K562 (cell line): ENCODE measurements around the gene BCL7B. TPM values are rescaled to one million over a fixed set of nuclear protein-coding genes. Genes with fewer than 3 reads are reported as not detected.

Source experiments
- AFF4 ChIP-seq: sonication (generic); formaldehyde crosslinking; IDR thresholded peaks from 2 replicates; pipeline ENCODE4 v1.8.0; 2023; ENCODE audit warnings: mild to moderate bottlenecking, missing genetic modification reagents
- ARHGAP35 ChIP-seq: fragments of 450-650 bp; IDR thresholded peaks from 2 replicates; pipeline ENCODE4 v1.6.1; 2018; ENCODE audit not compliant: partially characterized antibody
- ATF7 ChIP-seq: fragments of 450-650 bp; IDR thresholded peaks from 2 replicates; pipeline ENCODE4 v1.7.1; 2014; ENCODE audit warnings: mild to moderate bottlenecking, moderate library complexity
- CHCHD3 ChIP-seq: fragments of 250-450 bp; sonication (Bioruptor Pico); IDR thresholded peaks from 2 replicates; pipeline ENCODE4 v2.1.2; 2022; ENCODE audit warnings: mild to moderate bottlenecking
- CTCF ChIP-seq, 3 experiments: IDR thresholded peaks in 2 of 3; conservative IDR thresholded peaks in 1 of 3; 2 replicates each; pipeline ENCODE4 v1.5.1; 2011 to 2012; ENCODE audit warnings: low read length in 3 of 3, mild to moderate bottlenecking in 3 of 3, control low read depth in 2 of 3, improper control_type of control experiment in 1 of 3, inconsistent platforms in 1 of 3, low read depth in 1 of 3, mixed read lengths in 1 of 3, moderate library complexity in 1 of 3; ENCODE audit not compliant: insufficient read depth in 2 of 3
- DPF2 ChIP-seq: fragments of 450-650 bp; IDR thresholded peaks from 2 replicates; pipeline ENCODE4 v1.6.1; 2016
- EHMT2 ChIP-seq: fragments of 450-650 bp; IDR thresholded peaks from 2 replicates; pipeline ENCODE4 v1.6.1; 2018; ENCODE audit warnings: antibody characterized with exemption
- ELF4 ChIP-seq: fragments of 450-650 bp; formaldehyde crosslinking; IDR thresholded peaks from 2 replicates; pipeline ENCODE4 v1.4.0; 2022; ENCODE audit warnings: missing genetic modification characterization
- FUS ChIP-seq: fragments of 200-400 bp; formaldehyde crosslinking; optimal IDR thresholded peaks from 2 replicates; pipeline ENCODE3; 2017; ENCODE audit warnings: low read depth, low read length
- GTF2A2 ChIP-seq: IDR thresholded peaks from 2 replicates; pipeline ENCODE4 v1.6.1; 2016; ENCODE audit warnings: mild to moderate bottlenecking, missing genetic modification characterization, missing compliant biosample characterization
- HDAC1 ChIP-seq, 2 experiments: fragments of 450-650 bp; IDR thresholded peaks; 2 replicates each; pipeline ENCODE4 v1.6.1; 2016 to 2017; ENCODE audit warnings: inconsistent platforms in 1 of 2, mild to moderate bottlenecking in 1 of 2, moderate library complexity in 1 of 2
- HDGF ChIP-seq: fragments of 450-650 bp; IDR thresholded peaks from 2 replicates; pipeline ENCODE4 v1.6.1; 2016
- MAFF ChIP-seq: IDR thresholded peaks from 2 replicates; pipeline ENCODE4 v1.6.1; 2012; ENCODE audit warnings: low read length, improper control_type of control experiment
- RBM17 ChIP-seq: fragments of 200-400 bp; formaldehyde crosslinking; IDR thresholded peaks from 2 replicates; pipeline ENCODE4 v1.6.1; 2017; ENCODE audit warnings: low read depth, mild to moderate bottlenecking, low read length, borderline replicate concordance
- RFX1 ChIP-seq: fragments of 450-650 bp; IDR thresholded peaks from 2 replicates; pipeline ENCODE4 v1.6.1; 2016; ENCODE audit warnings: mild to moderate bottlenecking, moderate library complexity
- USF2 ChIP-seq: sonication (generic); formaldehyde crosslinking; IDR thresholded peaks from 2 replicates; pipeline ENCODE4 v1.5.0; 2020; ENCODE audit warnings: missing genetic modification reagents
- ZBTB43 ChIP-seq: sonication (generic); formaldehyde crosslinking; IDR thresholded peaks from 2 replicates; pipeline ENCODE4 v1.8.0; 2023; ENCODE audit warnings: mild to moderate bottlenecking, missing genetic modification reagents
- ZFP1 ChIP-seq: fragments of 450-650 bp; formaldehyde crosslinking; IDR thresholded peaks from 2 replicates; pipeline ENCODE4 v1.4.0; 2020; ENCODE audit warnings: mild to moderate bottlenecking, mixed read lengths
- ZKSCAN3 ChIP-seq: fragments of 250-450 bp; sonication (Bioruptor Pico); IDR thresholded peaks from 2 replicates; pipeline ENCODE4 v1.4.0; 2020
- ZNF436 ChIP-seq: fragments of 250-450, 450-650 bp; sonication (Bioruptor Pico); formaldehyde crosslinking; IDR thresholded peaks from 2 replicates; pipeline ENCODE4 v1.7.0; 2020; ENCODE audit warnings: mild to moderate bottlenecking
- ZSCAN29 ChIP-seq: fragments of 450-650 bp; IDR thresholded peaks from 2 replicates; pipeline ENCODE4 v1.6.1; 2017
- polyA plus RNA-seq, 8 experiments: library from polyadenylated mRNA; depleted of rRNA in 4 of 8; stranded (reverse) in 5 of 8; unstranded in 3 of 8; fragments of >200 nt; fragmentation: Nextera tagmentation in 2 of 8; fragmentation: Illumina TruSeq in 1 of 8; extraction: Ambion mirVana in 2 of 8; extraction: Trizol in 1 of 8; gene quantifications; 2 replicates each; pipeline versions ENCODE4 v1.2.1 to v1.2.3, GENCODE V29; 2011 to 2014; ENCODE audit warnings: inconsistent platforms in 1 of 8, missing spikeins in 1 of 8
- total RNA-seq, 7 experiments: library from RNA; depleted of rRNA in 6 of 7; stranded (reverse); fragments of >200 nt in 6 of 7; fragmentation: Illumina TruSeq in 2 of 7; extraction: Trizol in 2 of 7; gene quantifications; 2 replicates each; pipeline versions ENCODE4 v1.2.1 to v1.2.3, GENCODE V29; 2011 to 2021; ENCODE audit warnings: low replicate concordance in 1 of 7
- TF ChIP-seq, protein P1 (sequence below): fragments of 450-650 bp; IDR thresholded peaks from 2 replicates; pipeline ENCODE4 v1.6.1; 2016; ENCODE audit warnings: antibody characterized with exemption

Gene BCL7B
- total and polyA plus RNA-seq, 9 of the 15 experiments (the other 6 are each of a cell fraction or from before 2014, with no cell fraction given): 10.0 to 73.2 (median 32.9) TPM

DNA sequence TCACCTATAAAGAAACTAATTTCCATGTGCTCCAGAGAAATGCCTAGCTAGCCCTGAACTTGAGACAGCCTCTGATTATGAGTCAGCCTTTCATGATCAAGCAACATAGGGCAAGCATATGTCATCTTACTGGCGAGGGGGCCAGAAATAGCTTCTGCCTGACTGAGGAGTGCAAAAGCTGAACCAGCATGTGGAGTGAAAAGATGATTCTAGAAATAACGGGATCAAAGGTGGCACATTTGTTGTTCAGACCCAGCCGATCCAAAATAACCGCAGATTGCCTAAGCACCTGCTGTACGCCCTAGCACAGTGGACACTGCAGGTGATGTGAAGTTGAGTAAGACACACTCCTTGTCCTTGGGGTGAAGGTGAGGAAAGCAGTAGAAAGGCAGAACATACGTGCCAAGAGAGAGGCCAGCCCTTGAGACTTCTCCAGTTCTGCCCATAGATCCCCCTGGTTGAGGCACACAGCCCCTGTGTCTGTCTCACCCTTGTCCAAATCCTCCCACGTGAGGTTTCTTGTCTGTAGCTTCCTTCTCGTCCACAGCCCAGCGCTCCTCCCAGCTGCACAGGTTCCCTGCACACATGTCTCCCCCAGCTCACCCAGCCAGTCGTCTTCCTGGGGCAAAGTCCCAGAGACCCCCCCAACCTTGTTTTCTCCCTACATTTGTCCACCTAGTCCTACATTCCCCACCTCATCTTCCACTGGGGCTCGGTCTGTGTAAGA, 2.8 kb upstream of the BCL7B start (continued):
- no peak for TF ChIP-seq CTCF (IDR thresholded peaks at IDR 0.05 in 2 of 3, conservative IDR thresholded peaks at IDR 0.05 in 1 of 3; ENCODE audit: insufficient read depth in 2 of 3, low read depth in 1 of 3, low read length in 3 of 3)
- TF ChIP-seq USF2 (CRISPR knock-in tag): no peak
- TF ChIP-seq AFF4 (CRISPR knock-in tag): no peak
- no peak for TF ChIP-seq HDAC1 (IDR thresholded peaks at IDR 0.05)
- no peak for TF ChIP-seq FUS
- TF ChIP-seq GTF2A2: no peak
- no peak for TF ChIP-seq ZSCAN29
- no peak for TF ChIP-seq ELF4 (CRISPR knock-in tag)
- no peak for TF ChIP-seq ZNF436 (CRISPR knock-in tag)
- TF ChIP-seq HDGF: no peak
- no peak for TF ChIP-seq ZFP1 (CRISPR knock-in tag)
- TF ChIP-seq EHMT2: no peak
- no peak for TF ChIP-seq ZBTB43 (CRISPR knock-in tag)
- no peak for TF ChIP-seq RBM17
- TF ChIP-seq CHCHD3: no peak
- TF ChIP-seq MAFF: peak; percentile 35; the same call in 1 of the 2 replicates
- no peak for TF ChIP-seq ZKSCAN3 (CRISPR knock-in tag)
- TF ChIP-seq ARHGAP35: no peak
- 0 out of 2 replicates have a peak, but pooled peaks have one; percentile 25 for TF ChIP-seq ATF7
- TF ChIP-seq, protein P1, sequence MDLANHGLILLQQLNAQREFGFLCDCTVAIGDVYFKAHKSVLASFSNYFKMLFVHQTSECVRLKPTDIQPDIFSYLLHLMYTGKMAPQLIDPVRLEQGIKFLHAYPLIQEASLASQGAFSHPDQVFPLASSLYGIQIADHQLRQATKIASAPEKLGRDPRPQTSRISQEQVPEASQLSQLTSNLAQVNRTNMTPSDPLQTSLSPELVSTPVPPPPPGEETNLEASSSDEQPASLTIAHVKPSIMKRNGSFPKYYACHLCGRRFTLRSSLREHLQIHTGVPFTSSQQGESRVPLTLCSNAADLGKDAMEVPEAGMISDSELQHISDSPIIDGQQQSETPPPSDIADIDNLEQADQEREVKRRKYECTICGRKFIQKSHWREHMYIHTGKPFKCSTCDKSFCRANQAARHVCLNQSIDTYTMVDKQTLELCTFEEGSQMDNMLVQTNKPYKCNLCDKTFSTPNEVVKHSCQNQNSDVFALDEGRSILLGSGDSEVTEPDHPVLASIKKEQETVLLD: no peak
- peak; percentile 75 for TF ChIP-seq DPF2
- no peak for TF ChIP-seq RFX1
